HG03139 (cell line): Measurements from ENCODE around the gene S100A16.
"Not testable (repeated sequence)": the region's sequence is repeated elsewhere in the genome, so short reads cannot be mapped to it uniquely, and the experiment has no call there.

ENCODE experiments used
- ATAC-seq: cut with Tn5 transposase; IDR thresholded peaks from one replicate; pipeline ENCODE4 v1.9.1; 2021; ENCODE audit not compliant: unreplicated experiment

S100A16 gene

GRCh38 chr1:153565529-153566374 is 47.2 kb downstream of the S100A16 start, which contains the start of gene S100A2:
Gene S100A2 (minus strand): TSS chr1:153565844. CDS start chr1:153563877, 1,967 bp downstream.
- no peak for ATAC-seq

- ATAC-seq: no peak
Measured at GRCh38 chr1:153563991-153564390, 48.9 kb downstream of the S100A16 start.

GRCh38 chr1:153563483-153563901 is 49.4 kb downstream of the S100A16 start:
- ATAC-seq: no peak

- ATAC-seq: not testable (repeated sequence)
Measured at GRCh38 chr1:153562021-153562420, 50.9 kb downstream of the S100A16 start.

- ATAC-seq: no peak
Measured at GRCh38 chr1:153561466-153561985, 51.4 kb downstream of the S100A16 start.

- no peak for ATAC-seq
Measured at GRCh38 chr1:153560771-153561465, 52.0 kb downstream of the S100A16 start.

GRCh38 chr1:153560241-153560640 is 52.7 kb downstream of the S100A16 start:
- no peak for ATAC-seq

- no peak for ATAC-seq
Measured at GRCh38 chr1:153557877-153558276, 55.1 kb downstream of the S100A16 start.
